GM12891 (cell line): ENCODE results near the gene RASGRP3.

Experiments
- POLR2AphosphoS5 ChIP-seq: IDR thresholded peaks from 2 replicates; pipeline ENCODE4 v1.6.1; 2011; ENCODE audit warnings: low read depth, low read length, control low read depth
- POU2F2 ChIP-seq: IDR thresholded peaks from 2 replicates; pipeline ENCODE4 v1.6.1; 2011; ENCODE audit warnings: low read depth, mild to moderate bottlenecking, control low read depth, low read length, moderate library complexity
- SPI1 ChIP-seq: IDR thresholded peaks from 2 replicates; pipeline ENCODE4 v1.6.1; 2011; ENCODE audit warnings: low read depth, low read length, control low read depth
- TAF1 ChIP-seq: IDR thresholded peaks from 2 replicates; pipeline ENCODE4 v1.6.1; 2011; ENCODE audit warnings: low read depth, low read length, control low read depth

DNA sequence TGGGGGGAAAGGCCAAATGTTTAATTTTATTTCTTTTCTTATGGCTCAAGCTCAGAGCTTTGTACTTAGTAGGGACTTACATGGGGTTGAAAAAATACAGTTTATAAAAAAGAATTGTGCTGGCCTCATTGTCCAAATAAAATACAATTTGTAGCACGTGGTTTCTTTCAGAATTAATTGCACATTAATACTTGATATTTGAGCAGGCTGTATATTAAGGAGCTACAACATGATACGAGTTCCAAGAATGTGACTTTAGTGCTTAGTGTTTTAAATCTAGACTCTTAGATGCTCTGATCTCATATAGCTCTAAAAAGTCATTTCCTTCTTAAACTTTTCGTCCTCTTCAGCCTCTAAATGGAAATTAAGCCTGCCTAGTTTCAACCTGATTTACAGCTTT is 46.4 kb upstream of the RASGRP3 start:
- TF ChIP-seq SPI1 (no peak), TAF1 (no peak), POU2F2 (no peak), POLR2AphosphoS5 (no peak)
